Large intestine (tissue), 3 donors: Measurements from ENCODE around the gene PDE8B. TPM values are rescaled to one million over a fixed set of nuclear protein-coding genes. Genes with fewer than 3 reads are reported as not detected.

Source experiments
- DNase-seq, 2 donors: peaks; one replicate each; pipeline versions ENCODE4 v3.0.0 to v3.0.0-alpha.2; 2013
- H3K27ac ChIP-seq: one replicate; pipeline ENCODE4 v1.5.1; 2013; ENCODE audit warnings: low read length
- H3K27me3 ChIP-seq: 2 replicates; pipeline ENCODE4 v1.6.1; 2013; ENCODE audit warnings: low read length; ENCODE audit not compliant: control insufficient read depth, insufficient read depth
- H3K36me3 ChIP-seq: 2 replicates; pipeline ENCODE4 v1.6.1; 2013; ENCODE audit warnings: low read length; ENCODE audit not compliant: control insufficient read depth, insufficient read depth
- H3K4me1 ChIP-seq: one replicate; pipeline ENCODE4 v1.6.1; 2013; ENCODE audit warnings: low read length; ENCODE audit not compliant: control insufficient read depth, insufficient read depth
- H3K4me3 ChIP-seq: one replicate; pipeline ENCODE4 v1.5.1; 2013; ENCODE audit warnings: low read length
- H3K9me3 ChIP-seq: one replicate; pipeline ENCODE4 v1.6.1; 2013; ENCODE audit warnings: mild to moderate bottlenecking, low read depth, low read length, moderate library complexity; ENCODE audit not compliant: control insufficient read depth
- WGBS: methylation state at CpG from one replicate; pipeline ENCODE4 v1.1.5; 2013; ENCODE audit warnings: low lambda C conversion rate; ENCODE audit not compliant: insufficient coverage; 5-methylcytosine and 5-hydroxymethylcytosine counted together
- polyA plus RNA-seq: library from polyadenylated mRNA; unstranded; fragments of 120-200 nt; gene quantifications from one replicate; pipeline ENCODE4 v1.2.1, GENCODE V29; 2013

PDE8B gene
- polyA plus RNA-seq, 1 donor = 4.0 TPM

DNA sequence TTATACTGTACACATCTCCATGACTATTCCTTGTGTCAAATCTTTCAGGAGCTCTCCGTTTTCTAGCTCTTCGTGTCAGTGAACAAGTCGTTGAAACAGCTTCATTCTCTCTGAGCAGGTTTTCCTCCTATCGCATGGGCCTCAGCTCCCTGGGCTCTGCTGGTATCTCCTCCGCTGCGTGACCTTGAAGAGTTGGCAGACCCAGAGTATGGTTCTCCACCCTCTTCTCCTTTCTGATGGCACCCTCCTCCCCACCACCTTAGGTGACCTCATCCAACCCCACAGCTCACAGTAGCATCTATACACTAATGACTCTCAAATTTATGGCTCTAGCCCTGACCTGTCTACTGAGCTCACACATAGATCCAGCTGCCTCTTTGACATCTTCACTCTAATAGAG, 36.0 kb upstream of the PDE8B start:
- DNase-seq = no peak
- 100% methylated on average over 3 of the region's 6 CpGs for whole genome bisulfite sequencing
- no peaks in the 10 kb centered on the region for H3K9me3 ChIP-seq
- H3K36me3 ChIP-seq = no peaks in the 10 kb centered on the region
- H3K27me3 ChIP-seq = peaks cover 23% of the 10 kb centered on the region
- no peaks in the 10 kb centered on the region for H3K4me1 ChIP-seq
- H3K4me3 ChIP-seq = no peak overlapping the region
- H3K27ac ChIP-seq = no peak overlapping the region

DNA sequence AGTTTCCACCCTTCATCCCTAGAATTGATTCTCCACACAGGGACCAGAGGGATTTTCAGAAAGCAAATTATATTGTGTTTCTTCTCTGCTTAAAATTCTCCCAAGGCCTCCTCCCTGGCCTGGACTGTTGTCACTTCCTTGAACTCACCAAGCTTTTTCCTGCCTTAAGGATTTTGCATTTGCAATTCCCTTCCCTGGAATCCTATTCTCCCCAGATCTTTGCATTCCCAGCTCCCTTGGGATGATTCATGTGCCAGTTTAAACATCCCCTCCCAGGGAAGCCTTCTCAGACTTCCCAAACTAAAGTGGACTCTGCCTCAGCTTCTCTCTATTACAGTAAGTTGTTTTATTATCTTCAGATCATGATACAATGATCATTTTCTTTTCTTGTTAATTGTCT, 35.2 kb upstream of the PDE8B start:
- Histone ChIP-seq H3K4me1 (no peaks in the 10 kb centered on the region), H3K27ac (no peak overlapping the region), H3K36me3 (no peaks in the 10 kb centered on the region), H3K27me3 (peaks cover 30% of the 10 kb centered on the region), H3K9me3 (no peaks in the 10 kb centered on the region), H3K4me3 (no peak overlapping the region)
- DNase-seq = no peak

DNA sequence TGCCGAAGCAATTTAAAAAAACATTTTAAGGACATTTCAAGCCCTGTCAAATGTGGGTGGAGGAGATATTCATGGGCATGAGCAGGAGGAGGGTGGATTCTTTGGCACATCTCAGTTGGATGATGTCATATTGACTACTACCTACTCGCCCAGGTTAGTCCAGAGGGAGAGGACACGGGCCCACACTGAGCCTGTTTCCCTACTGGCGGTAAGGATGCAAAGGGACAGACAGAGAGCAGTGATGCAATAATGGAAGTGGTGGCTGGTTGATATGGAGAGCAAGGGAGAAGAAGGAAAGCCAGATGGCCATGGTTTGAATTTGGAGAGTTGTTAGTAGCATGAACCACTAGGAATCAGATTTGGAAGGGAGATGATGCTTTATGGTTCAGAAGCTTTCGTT, 34.1 kb upstream of the PDE8B start:
- no peaks in the 10 kb centered on the region for H3K9me3 ChIP-seq
- H3K4me1 ChIP-seq = no peaks in the 10 kb centered on the region
- peaks cover 41% of the 10 kb centered on the region for H3K27me3 ChIP-seq
- H3K27ac ChIP-seq = no peak overlapping the region
- H3K36me3 ChIP-seq = no peaks in the 10 kb centered on the region
- DNase-seq = no peak
- WGBS = 92% methylated on average over 2 of the region's 5 CpGs
- H3K4me3 ChIP-seq = no peak overlapping the region

DNA sequence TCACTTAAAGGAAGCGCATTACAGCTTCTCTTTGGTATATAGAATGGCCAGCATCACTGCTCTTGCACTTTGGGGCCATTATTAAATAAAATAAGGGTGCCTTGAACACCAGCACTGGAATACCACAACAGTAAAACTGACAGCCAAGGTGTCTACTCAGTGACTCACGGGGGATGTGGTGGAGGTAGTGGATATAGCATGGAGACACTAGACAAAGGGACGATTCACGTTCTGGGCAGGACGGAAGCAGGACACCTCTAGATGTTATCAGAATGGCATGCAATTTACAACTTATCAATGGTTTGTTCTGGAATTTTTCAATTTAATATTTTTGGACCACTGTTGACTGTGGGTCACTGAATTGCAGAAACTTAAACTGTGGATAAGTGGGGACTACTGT, 32.9 kb upstream of the PDE8B start:
- Histone ChIP-seq H3K9me3 (no peaks in the 10 kb centered on the region), H3K4me3 (no peak overlapping the region), H3K36me3 (no peaks in the 10 kb centered on the region), H3K27me3 (peaks cover 52% of the 10 kb centered on the region), H3K27ac (no peak overlapping the region), H3K4me1 (no peaks in the 10 kb centered on the region)
- no peak for DNase-seq
- WGBS = 89% methylated on average over 1 of the region's 5 CpGs

DNA sequence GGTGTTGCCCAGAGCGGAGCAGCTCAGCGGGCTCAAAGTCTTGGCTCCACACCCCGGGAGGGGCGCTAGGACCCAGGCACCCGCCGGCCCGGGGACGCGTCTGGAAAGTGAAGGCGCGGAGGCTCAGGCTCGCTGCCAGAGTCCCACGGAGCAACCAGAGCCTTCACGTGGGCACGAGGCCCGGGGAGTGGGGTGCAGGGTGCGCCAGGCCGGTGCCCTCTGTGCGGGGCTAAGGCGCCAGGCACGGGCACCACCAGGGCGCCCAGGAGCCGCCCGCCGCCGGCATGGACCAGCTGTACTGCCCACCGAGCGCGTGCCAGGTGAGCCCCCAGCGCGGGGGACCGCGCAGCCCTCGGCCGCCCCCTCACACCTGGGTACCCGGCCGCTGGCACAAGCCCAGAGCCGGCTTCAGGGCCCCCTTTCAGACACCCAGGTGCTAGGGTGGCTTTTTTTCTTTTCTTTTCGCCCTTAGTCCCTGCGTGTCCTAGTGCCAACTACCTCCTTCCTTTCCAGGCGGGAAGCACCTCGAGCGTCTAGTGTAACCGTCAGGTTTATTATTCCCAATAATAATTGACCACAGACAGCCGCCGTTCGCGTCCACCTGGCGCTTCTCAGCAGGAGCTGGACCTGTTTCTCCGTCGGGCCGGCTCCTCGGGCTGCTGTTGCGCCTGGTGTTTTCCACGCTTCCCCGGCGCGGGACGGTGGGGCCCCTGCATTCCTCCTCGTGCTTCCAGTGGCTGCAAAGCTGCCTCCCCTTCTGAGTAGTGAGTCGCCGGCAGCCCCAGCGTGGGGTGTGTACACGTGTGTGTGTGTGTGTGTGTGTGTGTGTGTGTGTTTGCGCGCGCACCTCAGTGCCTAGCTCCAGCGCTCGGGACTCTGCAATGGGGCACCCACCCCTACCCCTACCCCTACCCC, 30.1 kb upstream of the PDE8B start:
- Histone ChIP-seq H3K9me3 (no peaks in the 10 kb centered on the region), H3K4me3 (peak overlapping the region; percentile 16), H3K27ac (no peak overlapping the region), H3K4me1 (no peaks in the 10 kb centered on the region), H3K36me3 (no peaks in the 10 kb centered on the region), H3K27me3 (peaks cover 45% of the 10 kb centered on the region)
- WGBS = no CpG with 5 or more reads among the region's 69 CpGs
- DNase-seq = peak in 1 of 2 donors; percentile 45

DNA sequence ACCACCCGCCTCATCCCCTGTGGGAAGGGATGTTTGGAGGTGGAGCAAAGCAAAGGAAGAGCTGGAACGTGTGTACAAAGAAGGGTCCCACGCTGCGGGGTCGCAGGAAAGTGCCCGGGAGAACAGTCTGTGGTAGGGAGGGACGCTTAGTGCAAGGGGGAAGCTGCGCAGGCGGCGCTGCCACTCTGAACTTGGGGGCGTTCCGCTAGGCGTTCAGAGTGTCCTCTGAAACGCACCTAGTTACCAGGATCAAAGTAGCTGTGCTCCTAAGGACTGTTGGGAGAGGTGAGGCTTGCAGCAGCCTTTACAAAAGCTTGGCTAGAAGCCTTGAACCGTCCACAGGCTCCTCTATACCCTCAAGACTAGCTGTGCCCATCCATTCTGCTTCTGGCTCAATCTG, 29.3 kb upstream of the PDE8B start:
- no peaks in the 10 kb centered on the region for H3K9me3 ChIP-seq
- no peaks in the 10 kb centered on the region for H3K36me3 ChIP-seq
- no peak overlapping the region for H3K27ac ChIP-seq
- no CpG with 5 or more reads among the region's 15 CpGs for WGBS
- peak in 1 of 2 donors; percentile 3 for DNase-seq
- no peaks in the 10 kb centered on the region for H3K4me1 ChIP-seq
- peaks cover 43% of the 10 kb centered on the region for H3K27me3 ChIP-seq
- H3K4me3 ChIP-seq = no peak overlapping the region

DNA sequence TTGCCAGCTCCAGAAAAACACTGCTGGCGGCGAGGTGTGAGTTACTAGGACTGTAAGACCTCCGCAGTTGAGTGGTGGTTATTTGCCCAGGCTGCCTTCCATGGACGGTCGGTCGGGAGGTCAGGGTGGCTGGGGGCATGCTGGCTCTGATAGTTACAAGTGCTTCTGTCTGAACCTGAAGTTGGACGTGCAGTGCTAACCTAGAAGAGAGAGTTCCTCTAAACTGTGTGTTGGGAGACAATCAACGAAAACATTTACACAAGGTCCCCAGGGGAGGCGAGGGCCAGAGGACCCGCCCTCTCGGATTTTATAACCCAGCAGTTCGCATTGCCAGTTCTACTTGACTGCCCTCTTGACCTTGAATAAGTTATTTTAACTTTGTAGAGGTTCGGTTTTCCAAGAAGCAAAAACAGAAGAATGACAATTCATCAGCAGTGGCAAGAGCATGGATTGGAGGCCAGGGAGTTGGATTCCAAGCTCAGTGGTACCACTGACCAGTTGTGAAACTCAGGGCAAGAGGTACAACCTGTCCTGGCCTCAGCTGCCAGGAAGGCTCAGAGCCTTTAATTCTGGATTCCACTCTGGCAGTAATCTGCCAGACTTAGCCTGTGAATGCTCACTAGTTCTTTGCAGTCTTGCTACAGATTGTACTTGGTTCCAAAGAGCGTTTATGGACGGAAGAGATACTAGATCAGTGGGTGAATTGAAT, 28.7 kb upstream of the PDE8B start:
- no peak overlapping the region for H3K4me3 ChIP-seq

DNA sequence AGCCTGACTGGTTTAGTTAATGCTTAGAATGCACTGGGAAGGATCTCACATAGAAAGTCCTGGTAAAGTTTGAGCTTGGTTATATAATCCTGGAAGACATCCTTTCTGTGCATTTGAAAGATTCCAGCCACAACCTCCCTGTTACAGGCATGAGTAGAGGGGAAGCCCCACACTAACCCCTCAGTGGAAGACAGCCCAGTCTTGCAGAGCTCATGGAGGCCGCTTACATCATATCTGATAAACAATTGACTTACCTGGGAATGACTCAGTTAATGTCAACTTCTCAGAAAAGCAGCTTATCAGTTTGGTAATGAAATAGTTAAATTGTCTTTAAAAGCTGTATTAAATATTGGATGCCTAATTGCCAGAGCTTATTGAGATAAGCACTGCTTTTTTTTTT, 28.1 kb upstream of the PDE8B start:
- no peaks in the 10 kb centered on the region for H3K4me1 ChIP-seq

More for the DNA sequence above, 28.7 kb upstream of the PDE8B start:
- H3K4me1 ChIP-seq = no peaks in the 10 kb centered on the region
- H3K36me3 ChIP-seq = no peaks in the 10 kb centered on the region
- H3K27me3 ChIP-seq = peaks cover 43% of the 10 kb centered on the region
- no peak overlapping the region for H3K27ac ChIP-seq
- DNase-seq = peak in 1 of 2 donors; percentile 11
- no CpG with 5 or more reads among the region's 15 CpGs for WGBS
- H3K9me3 ChIP-seq = no peaks in the 10 kb centered on the region

DNA sequence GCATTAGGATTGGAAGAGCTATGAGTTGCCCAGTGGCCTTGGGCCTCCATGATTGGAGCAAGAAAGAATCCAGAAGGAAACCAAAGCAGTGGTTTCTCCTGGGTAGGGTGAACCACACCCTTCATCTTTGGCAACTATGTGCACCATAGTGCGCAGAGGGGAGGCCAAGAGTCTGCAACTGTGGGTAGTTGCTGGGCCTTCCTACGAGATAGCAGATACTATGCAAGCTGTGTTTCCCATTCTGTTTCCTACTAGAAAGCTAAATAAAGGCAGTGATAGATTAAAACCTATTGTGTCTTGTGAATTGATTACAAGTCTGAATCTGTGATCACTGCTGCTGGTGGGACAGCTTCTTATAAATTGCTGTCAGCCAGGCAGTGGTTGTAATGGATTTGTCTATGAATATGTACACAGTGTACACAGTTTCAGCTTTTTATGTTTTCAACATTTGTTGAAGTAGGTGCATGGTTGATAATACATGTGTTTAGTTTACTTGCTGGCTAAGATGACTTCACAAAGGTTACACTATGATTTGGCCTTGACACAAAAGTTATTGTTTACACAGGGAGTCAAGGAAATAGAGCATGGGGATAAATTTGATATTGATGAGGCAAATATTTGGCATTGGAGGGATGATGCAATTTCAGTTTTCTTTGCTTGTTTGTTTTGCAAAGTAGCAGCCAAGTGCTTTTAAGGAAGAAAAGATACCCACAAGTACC, 23.7 kb upstream of the PDE8B start:
- H3K9me3 ChIP-seq = no peaks in the 10 kb centered on the region
- WGBS = no CpG with 5 or more reads among the region's 2 CpGs
- no peak overlapping the region for H3K4me3 ChIP-seq
- no peaks in the 10 kb centered on the region for H3K4me1 ChIP-seq
- DNase-seq = no peak
- H3K27ac ChIP-seq = no peak overlapping the region
- H3K27me3 ChIP-seq = peaks cover 9% of the 10 kb centered on the region
- no peaks in the 10 kb centered on the region for H3K36me3 ChIP-seq

More for the DNA sequence above, 28.1 kb upstream of the PDE8B start:
- no CpG with 5 or more reads among the region's 1 CpG for WGBS
- no peak for DNase-seq
- Histone ChIP-seq H3K9me3 (no peaks in the 10 kb centered on the region), H3K27me3 (peaks cover 42% of the 10 kb centered on the region), H3K4me3 (no peak overlapping the region), H3K27ac (no peak overlapping the region), H3K36me3 (no peaks in the 10 kb centered on the region)

DNA sequence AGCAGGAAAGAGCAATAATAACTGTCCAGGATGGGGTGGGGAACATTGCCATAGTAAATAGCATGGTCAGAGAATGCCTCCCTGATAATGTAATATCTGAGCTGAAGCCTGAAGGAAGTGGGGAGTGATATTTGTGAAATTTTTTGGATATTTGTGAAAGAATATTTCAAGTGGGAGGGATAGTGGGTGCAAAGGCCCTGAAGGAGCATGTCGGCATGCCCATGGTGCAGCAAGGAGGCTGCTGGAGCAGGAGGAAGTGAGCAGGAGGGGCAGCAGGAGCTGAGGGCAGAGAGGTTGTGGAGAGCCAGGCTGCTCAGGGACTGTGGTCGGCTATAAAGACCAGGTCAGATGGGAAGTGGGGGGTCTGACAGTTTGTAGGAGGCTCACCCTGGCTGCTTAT, 21.1 kb upstream of the PDE8B start:
- no CpG with 5 or more reads among the region's 2 CpGs for WGBS
- H3K9me3 ChIP-seq = no peaks in the 10 kb centered on the region
- H3K27ac ChIP-seq = no peak overlapping the region
- peaks cover 2% of the 10 kb centered on the region for H3K27me3 ChIP-seq
- no peak for DNase-seq
- no peaks in the 10 kb centered on the region for H3K4me1 ChIP-seq
- no peak overlapping the region for H3K4me3 ChIP-seq
- H3K36me3 ChIP-seq = no peaks in the 10 kb centered on the region
